Measurements from ENCODE around the gene CYYR1.
A peak's percentile ranks its signal among the peaks of the same experiment; 100 is the strongest.

CYYR1 gene

DNA sequence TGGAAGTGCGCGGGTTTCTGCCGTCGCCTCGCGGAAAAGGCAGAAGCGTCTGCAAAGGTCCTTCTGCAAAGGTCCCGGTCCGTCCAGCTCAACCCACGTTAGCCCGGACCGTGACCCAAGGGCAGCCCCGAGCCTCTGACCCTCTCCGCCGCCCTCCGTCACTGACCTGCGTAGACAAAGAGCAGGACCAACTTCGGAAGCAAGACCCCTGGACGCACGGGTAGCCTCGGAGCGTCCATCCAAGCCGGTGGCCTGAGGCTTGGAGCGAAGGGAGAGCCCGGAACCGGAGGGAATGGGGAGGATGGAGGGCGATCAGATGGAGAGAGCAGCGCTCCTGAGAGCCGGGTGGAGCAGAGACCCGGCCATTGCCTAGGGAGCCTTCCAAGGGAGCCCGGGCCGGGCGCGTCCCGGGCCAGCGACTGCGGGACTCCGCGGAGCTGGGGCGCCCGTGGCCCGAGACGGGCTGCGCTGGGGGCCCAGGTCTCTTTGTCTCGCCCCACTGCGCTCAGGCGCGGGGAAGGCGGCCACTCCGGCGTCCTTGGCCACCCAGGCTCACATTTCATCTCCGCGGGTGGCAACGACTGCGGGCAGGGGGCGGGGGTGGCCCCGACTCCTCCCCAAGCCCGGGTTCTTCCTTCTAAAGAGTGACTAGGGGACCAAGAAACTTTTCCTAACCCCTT is at the start of gene CYYR1:
Gene CYYR1 (minus strand): TSS at position 585 of the 680 bp plus-strand sequence. CDS start 346 bp downstream, at position 239.
- H3K9me3 ChIP-seq (ENCODE audit: low read depth, low read length) = peaks cover 9% of the 10 kb centered on the region; the same call in 1 of the 2 replicates
- H3K36me3 ChIP-seq (ENCODE audit: insufficient read depth, low read length) = no peaks in the 10 kb centered on the region
- no peak for TF ChIP-seq FOXP2 (optimal IDR thresholded peaks at IDR 0.05; ENCODE audit: control extremely low read depth, extremely low read length, insufficient read depth)
- TF ChIP-seq EZH2 (IDR thresholded peaks at IDR 0.05) = no peak
- TF ChIP-seq POLR2AphosphoS5 (IDR thresholded peaks at IDR 0.05; ENCODE audit: borderline replicate concordance, low read depth, low read length) = peak; percentile 39; the same call in 1 of the 2 replicates
- H3K4me3 ChIP-seq = peak within 1 kb of the TSS; percentile 96
- H3K27ac ChIP-seq = peak within 1 kb of the TSS; percentile 87
- no peak for DNase-seq (ENCODE audit: low read depth, low spot score)
- peak within 1 kb of the TSS; percentile 92 for H3K9ac ChIP-seq (ENCODE audit: insufficient read length)

DNA sequence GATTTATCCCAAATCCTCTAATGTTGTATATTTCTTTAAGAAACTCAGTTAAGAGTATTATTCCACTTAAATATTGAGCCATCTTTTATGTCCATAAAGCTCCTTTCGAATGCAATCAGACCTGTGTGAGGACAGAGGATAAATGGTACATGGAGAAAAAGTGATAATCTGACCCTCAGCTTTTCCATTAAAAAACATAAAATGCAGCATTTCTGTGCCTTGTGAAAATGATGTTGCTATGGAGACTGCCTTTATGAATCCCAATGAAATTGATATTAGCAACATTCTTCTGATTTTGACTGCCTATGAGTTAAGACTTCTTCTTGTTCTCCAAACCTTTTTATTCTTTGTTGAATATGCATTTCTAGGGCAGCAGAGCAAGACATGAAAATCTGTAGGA is 44.1 kb upstream of the CYYR1 start:
- no peak for TF ChIP-seq POLR2AphosphoS5 (IDR thresholded peaks at IDR 0.05; ENCODE audit: borderline replicate concordance, low read depth, low read length)
- TF ChIP-seq EZH2 (IDR thresholded peaks at IDR 0.05) = no peak
- TF ChIP-seq FOXP2 (optimal IDR thresholded peaks at IDR 0.05; ENCODE audit: control extremely low read depth, extremely low read length, insufficient read depth) = no peak
- no peaks in the 10 kb centered on the region for H3K9me3 ChIP-seq (ENCODE audit: low read depth, low read length)
- no peak overlapping the region; the same call in 1 of the 2 replicates for H3K27ac ChIP-seq
- no peak for DNase-seq (ENCODE audit: low read depth, low spot score)
- no peaks in the 10 kb centered on the region for H3K36me3 ChIP-seq (ENCODE audit: insufficient read depth, low read length)
- H3K9ac ChIP-seq (ENCODE audit: insufficient read length) = no peak overlapping the region
- peak overlapping the region; percentile 7; the same call in 1 of the 2 replicates for H3K4me3 ChIP-seq

GRCh38 chr21:26614251-26614650 is 41.2 kb upstream of the CYYR1 start:
- no peaks in the 10 kb centered on the region for H3K36me3 ChIP-seq (ENCODE audit: insufficient read depth, low read length)
- H3K27ac ChIP-seq = no peak overlapping the region
- DNase-seq (ENCODE audit: low read depth, low spot score) = no peak
- H3K9me3 ChIP-seq (ENCODE audit: low read depth, low read length) = no peaks in the 10 kb centered on the region
- no peak overlapping the region for H3K9ac ChIP-seq (ENCODE audit: insufficient read length)
- TF ChIP-seq POLR2AphosphoS5 (IDR thresholded peaks at IDR 0.05; ENCODE audit: borderline replicate concordance, low read depth, low read length) (no peak), FOXP2 (optimal IDR thresholded peaks at IDR 0.05; ENCODE audit: control extremely low read depth, extremely low read length, insufficient read depth) (no peak), EZH2 (IDR thresholded peaks at IDR 0.05) (no peak)
- no peak overlapping the region for H3K4me3 ChIP-seq

DNA sequence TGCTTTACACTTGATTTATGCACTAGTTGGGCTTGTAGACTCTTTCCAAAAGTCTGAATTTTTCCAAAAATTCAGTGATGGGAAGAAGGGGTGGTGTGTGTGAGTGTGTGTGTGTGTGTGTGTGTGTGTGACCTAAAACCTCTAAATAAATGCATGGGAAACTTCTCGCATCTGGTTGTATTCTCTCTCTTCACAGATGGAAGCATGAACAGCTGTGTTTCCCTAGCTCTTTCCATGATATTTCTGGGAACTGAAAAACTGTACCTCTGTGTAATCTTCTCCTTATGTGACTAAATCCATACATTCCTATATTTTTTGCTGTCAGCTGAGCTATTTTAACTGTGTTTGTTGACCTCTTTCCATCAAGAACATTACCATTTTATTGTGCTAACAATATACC is 26.2 kb upstream of the CYYR1 start:
- Histone ChIP-seq H3K27ac (no peak overlapping the region), H3K9ac (ENCODE audit: insufficient read length) (no peak overlapping the region), H3K9me3 (ENCODE audit: low read depth, low read length) (no peaks in the 10 kb centered on the region), H3K4me3 (no peak overlapping the region), H3K36me3 (ENCODE audit: insufficient read depth, low read length) (no peaks in the 10 kb centered on the region)
- TF ChIP-seq EZH2 (IDR thresholded peaks at IDR 0.05) (no peak), POLR2AphosphoS5 (IDR thresholded peaks at IDR 0.05; ENCODE audit: borderline replicate concordance, low read depth, low read length) (no peak), FOXP2 (optimal IDR thresholded peaks at IDR 0.05; ENCODE audit: control extremely low read depth, extremely low read length, insufficient read depth) (no peak)
- no peak for DNase-seq (ENCODE audit: low read depth, low spot score)

GRCh38 chr21:26597981-26598380 is 24.9 kb upstream of the CYYR1 start:
- no peak overlapping the region for H3K9ac ChIP-seq (ENCODE audit: insufficient read length)
- DNase-seq (ENCODE audit: low read depth, low spot score) = no peak
- H3K36me3 ChIP-seq (ENCODE audit: insufficient read depth, low read length) = no peaks in the 10 kb centered on the region
- H3K27ac ChIP-seq = no peak overlapping the region
- H3K4me3 ChIP-seq = no peak overlapping the region
- TF ChIP-seq FOXP2 (optimal IDR thresholded peaks at IDR 0.05; ENCODE audit: control extremely low read depth, extremely low read length, insufficient read depth) (no peak), POLR2AphosphoS5 (IDR thresholded peaks at IDR 0.05; ENCODE audit: borderline replicate concordance, low read depth, low read length) (no peak), EZH2 (IDR thresholded peaks at IDR 0.05) (no peak)
- no peaks in the 10 kb centered on the region for H3K9me3 ChIP-seq (ENCODE audit: low read depth, low read length)

- Histone ChIP-seq H3K36me3 (ENCODE audit: insufficient read depth, low read length) (no peaks in the 10 kb centered on the region), H3K9me3 (ENCODE audit: low read depth, low read length) (no peaks in the 10 kb centered on the region), H3K4me3 (no peak overlapping the region), H3K9ac (ENCODE audit: insufficient read length) (no peak overlapping the region), H3K27ac (no peak overlapping the region)
- no peak for DNase-seq (ENCODE audit: low read depth, low spot score)
- TF ChIP-seq FOXP2 (optimal IDR thresholded peaks at IDR 0.05; ENCODE audit: control extremely low read depth, extremely low read length, insufficient read depth) (no peak), POLR2AphosphoS5 (IDR thresholded peaks at IDR 0.05; ENCODE audit: borderline replicate concordance, low read depth, low read length) (no peak), EZH2 (IDR thresholded peaks at IDR 0.05) (no peak)
These were observed 23.9 kb upstream of the CYYR1 start for GRCh38 chr21:26597031-26597430.

DNA sequence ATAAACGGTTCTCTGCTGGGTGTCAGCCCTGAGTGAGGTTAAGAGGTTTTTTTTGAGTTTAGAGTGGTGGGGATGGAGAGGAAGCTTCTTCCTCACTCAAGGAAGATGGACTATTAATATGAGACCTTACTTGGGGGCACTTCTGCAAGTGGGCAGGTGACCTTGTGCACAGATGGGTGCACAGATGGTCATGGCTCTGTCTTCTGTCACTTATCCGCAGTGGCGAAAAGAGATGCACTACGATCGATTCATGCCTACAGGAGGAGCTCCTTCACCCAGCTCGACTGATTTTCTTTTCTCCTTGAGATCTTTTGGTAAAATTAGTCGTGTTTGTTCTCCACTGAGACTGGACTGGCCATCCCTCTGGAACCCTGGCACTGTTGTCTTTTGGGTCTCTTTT is 22.9 kb upstream of the CYYR1 start:
- H3K36me3 ChIP-seq (ENCODE audit: insufficient read depth, low read length) = no peaks in the 10 kb centered on the region
- no peak for DNase-seq (ENCODE audit: low read depth, low spot score)
- H3K4me3 ChIP-seq = no peak overlapping the region
- no peak for TF ChIP-seq EZH2 (IDR thresholded peaks at IDR 0.05)
- no peak for TF ChIP-seq FOXP2 (optimal IDR thresholded peaks at IDR 0.05; ENCODE audit: control extremely low read depth, extremely low read length, insufficient read depth)
- no peak for TF ChIP-seq POLR2AphosphoS5 (IDR thresholded peaks at IDR 0.05; ENCODE audit: borderline replicate concordance, low read depth, low read length)
- H3K27ac ChIP-seq = no peak overlapping the region
- H3K9me3 ChIP-seq (ENCODE audit: low read depth, low read length) = no peaks in the 10 kb centered on the region
- no peak overlapping the region for H3K9ac ChIP-seq (ENCODE audit: insufficient read length)

- no peak overlapping the region for H3K4me3 ChIP-seq
- no peak overlapping the region for H3K9ac ChIP-seq (ENCODE audit: insufficient read length)
- H3K36me3 ChIP-seq (ENCODE audit: insufficient read depth, low read length) = no peaks in the 10 kb centered on the region
- no peak for TF ChIP-seq EZH2 (IDR thresholded peaks at IDR 0.05)
- no peak for TF ChIP-seq FOXP2 (optimal IDR thresholded peaks at IDR 0.05; ENCODE audit: control extremely low read depth, extremely low read length, insufficient read depth)
- TF ChIP-seq POLR2AphosphoS5 (IDR thresholded peaks at IDR 0.05; ENCODE audit: borderline replicate concordance, low read depth, low read length) = no peak
- H3K9me3 ChIP-seq (ENCODE audit: low read depth, low read length) = no peaks in the 10 kb centered on the region
- DNase-seq (ENCODE audit: low read depth, low spot score) = no peak
- H3K27ac ChIP-seq = no peak overlapping the region
These were observed 20.7 kb upstream of the CYYR1 start for GRCh38 chr21:26593800-26594199.
